ENCODE data around the gene LEKR1.
A peak's percentile ranks its signal among the peaks of the same experiment; 100 is the strongest.
"Not testable (repeated sequence)": the region's sequence is repeated elsewhere in the genome, so short reads cannot be mapped to it uniquely, and the experiment has no call there.

Gene LEKR1

GRCh38 chr3:156826144-156826895 lies at the start of gene LEKR1:
Gene LEKR1, plus strand, starts transcription at chr3:156826353. Its CDS starts 2,977 bp downstream, at chr3:156829330.
- DNase-seq (ENCODE audit: low read depth in 2 of 2): peak; percentile 51 to 66

DNA sequence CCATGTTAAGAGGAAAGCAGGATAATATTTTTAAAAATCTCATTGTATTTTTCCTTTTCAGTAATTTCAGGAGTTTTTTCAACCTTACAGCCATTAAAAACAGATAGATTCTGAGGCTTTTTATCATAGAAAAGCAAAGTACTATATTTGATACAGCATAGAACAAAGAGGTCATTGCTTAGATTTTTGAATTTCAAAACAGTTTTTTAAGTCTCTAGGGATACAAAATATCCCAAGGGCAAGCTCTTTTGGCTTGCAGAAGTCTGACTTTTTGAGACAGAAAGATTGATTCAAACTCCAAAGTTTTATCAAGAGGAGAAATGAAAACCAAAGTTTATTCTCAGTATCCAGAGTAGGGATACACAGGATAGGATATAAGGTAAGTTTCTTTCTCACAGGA lies 49.3 kb upstream of the LEKR1 start:
- DNase-seq (ENCODE audit: low read depth in 2 of 2): no peak

- DNase-seq (ENCODE audit: low read depth in 2 of 2): no peak
Measured at GRCh38 chr3:156781310-156782230, 44.6 kb upstream of the LEKR1 start.

- DNase-seq (ENCODE audit: low read depth in 2 of 2): no peak
Measured at GRCh38 chr3:156782319-156782718, 43.8 kb upstream of the LEKR1 start.

DNA sequence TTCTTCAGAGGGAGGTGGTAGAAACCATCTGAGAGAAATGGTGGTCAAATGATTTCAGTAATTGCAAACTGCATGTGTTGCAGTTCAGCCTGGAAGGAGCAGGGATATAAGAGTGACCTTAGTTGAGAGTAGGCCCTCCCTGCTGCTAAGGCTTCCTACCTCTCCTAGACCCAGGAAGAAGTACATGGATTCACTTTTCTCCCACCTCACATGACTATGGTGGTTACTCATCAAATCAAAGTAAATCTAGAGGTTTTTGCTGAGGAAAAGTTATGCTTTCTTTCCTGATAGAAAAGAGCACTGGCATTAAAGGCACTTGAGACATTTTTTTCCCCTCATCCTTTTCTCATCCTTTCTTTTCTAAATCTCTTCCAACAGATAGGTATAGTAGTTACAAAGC lies 43.2 kb upstream of the LEKR1 start:
- DNase-seq (ENCODE audit: low read depth in 2 of 2): no peak

DNA sequence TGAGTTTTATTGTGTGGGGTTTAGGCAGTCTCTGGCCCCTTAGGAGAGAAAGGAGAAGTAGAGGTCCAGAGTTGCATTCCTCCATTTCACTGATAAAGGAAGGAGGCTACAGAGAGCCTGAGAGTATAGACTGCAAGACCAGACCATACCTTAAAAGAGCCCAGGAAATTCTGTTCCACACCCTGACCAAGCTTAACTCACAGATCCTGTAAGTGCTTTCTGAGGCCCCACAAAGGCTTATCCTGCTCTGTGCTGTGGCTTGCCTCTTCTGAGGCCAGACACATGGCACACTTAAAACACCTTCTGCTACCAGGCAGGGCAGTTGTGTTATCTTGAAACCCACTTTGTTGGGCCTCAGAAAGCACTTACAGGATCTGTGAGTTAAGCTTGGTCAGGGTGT lies 39.2 kb upstream of the LEKR1 start:
- no peak for DNase-seq (ENCODE audit: low read depth in 2 of 2)

DNA sequence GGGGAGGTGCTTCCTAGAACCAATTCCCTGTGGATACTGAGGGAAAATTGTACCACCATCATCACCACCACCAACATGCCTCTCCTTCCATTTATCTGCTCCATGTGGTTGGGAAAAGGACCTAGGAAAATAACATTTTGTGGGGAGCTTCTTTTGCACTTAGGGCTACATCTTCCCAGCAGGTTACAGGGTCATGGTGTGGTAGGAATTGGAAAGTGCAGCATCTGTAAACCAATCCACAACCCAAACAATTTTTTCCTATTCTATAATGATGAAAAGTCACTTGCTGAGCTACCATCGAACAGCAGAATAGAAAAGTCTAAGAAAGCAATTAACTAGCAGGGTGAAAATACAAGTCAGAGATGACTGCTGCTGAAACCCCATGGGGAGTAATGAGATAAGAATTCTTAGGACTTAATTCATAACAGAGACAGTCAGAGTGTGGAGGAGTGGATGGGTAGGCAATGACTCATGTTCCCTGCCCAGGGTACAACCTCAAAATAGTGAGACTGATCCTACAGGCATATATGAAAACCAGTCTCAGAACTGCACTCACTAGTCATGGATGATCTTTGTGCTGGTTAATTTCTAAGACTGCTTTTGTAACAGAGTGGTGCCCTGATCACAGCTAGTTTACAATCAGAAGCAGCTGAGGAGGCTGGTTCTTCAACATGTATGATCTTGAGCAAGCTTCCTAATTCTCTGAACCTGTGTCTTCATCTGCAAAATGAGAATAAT lies 38.1 kb upstream of the LEKR1 start:
- peak in 1 of 2 donors; percentile 1 for DNase-seq (ENCODE audit: low read depth in 2 of 2)

GRCh38 chr3:156788846-156789245 lies 37.3 kb upstream of the LEKR1 start:
- no peak for DNase-seq (ENCODE audit: low read depth in 2 of 2)

GRCh38 chr3:156790156-156790555 lies 36.0 kb upstream of the LEKR1 start:
- DNase-seq (ENCODE audit: low read depth in 2 of 2): no peak

DNA sequence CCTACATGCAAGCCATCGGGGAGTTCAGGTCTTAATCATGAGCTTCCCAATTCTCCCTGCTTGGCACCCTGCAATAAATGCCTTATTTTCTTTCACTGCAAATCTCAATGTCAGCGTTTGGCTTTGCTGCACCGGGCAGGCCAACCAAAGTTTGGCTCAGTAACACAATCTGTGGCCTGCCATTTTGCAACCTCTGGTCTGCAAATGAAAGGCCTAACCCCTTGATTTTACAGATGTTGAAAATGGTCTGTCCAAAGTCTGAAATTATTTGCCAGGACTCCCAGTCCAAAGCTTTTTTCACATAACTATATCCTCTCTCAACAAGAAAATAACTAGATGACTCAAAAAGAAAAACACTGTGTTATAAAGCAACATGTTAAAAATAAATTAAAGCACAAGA lies 34.0 kb upstream of the LEKR1 start:
- DNase-seq (ENCODE audit: low read depth in 2 of 2): no peak

- no peak for DNase-seq (ENCODE audit: low read depth in 2 of 2)
Measured at GRCh38 chr3:156792536-156792935, 33.6 kb upstream of the LEKR1 start.

DNA sequence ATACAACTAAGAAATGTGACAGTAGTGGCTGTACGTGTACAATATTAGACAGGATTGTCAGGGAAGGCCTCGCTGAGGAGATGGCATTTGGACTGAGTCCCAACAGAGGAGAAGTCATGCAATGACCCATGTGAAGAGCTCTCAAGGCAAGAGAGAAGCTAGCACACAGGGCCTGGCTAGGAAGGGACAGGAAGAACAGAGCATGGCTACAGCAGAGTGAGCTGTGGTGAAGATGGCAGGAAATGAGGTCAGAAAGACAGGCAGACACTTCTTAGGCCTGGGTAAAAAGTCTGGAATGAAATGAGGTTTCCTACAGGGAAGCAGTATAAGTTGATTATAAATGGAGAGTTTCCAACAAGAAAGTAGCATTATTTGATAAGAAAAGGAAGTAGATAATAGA lies 33.2 kb upstream of the LEKR1 start:
- no peak for DNase-seq (ENCODE audit: low read depth in 2 of 2)

- DNase-seq (ENCODE audit: low read depth in 2 of 2): no peak
Measured at GRCh38 chr3:156793400-156793799, 32.8 kb upstream of the LEKR1 start.

GRCh38 chr3:156793851-156794250 lies 32.3 kb upstream of the LEKR1 start:
- DNase-seq (ENCODE audit: low read depth in 2 of 2): no peak

GRCh38 chr3:156795890-156796481 lies 30.2 kb upstream of the LEKR1 start:
- DNase-seq (ENCODE audit: low read depth in 2 of 2): no peak

GRCh38 chr3:156797368-156797767 lies 28.8 kb upstream of the LEKR1 start:
- no peak for DNase-seq (ENCODE audit: low read depth in 2 of 2)

DNA sequence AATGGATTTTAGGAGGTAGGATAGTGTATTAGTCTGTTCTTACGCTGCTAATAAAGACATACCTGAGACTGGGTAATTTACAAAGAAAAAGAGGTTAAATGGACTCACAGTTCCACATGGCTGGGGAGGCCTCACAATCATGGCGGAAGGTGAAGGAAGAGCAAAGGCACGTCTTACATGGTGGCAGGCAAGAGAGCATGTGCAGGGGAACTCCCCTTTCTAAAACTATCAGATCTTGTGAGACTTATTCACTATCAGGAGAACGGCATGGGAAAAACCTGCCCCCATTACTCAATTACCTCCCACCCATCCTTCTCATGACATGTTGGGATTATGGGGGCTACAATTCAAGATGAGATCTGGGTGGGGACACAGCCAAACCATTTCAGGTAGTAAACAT lies 25.9 kb upstream of the LEKR1 start:
- DNase-seq (ENCODE audit: low read depth in 2 of 2): not testable (repeated sequence)

DNA sequence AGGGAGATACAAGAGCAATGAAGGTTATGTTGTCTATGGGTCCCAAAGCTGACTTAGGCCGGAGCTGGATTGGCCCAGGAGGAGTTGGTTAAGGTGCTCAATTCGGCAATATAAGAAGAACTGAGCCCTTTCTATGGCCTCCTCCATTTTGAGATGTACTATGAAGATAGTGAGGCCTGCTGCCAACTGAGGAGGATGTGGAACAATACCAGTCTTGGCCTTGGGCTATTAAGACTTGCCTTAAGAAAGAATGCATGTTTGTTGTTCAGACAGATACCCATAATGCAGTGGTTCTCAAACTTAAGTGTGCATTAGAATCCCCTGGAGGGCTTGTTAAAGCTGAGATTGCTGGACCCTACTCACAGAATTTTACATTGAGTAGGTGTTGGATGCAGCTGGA lies 24.4 kb upstream of the LEKR1 start:
- DNase-seq (ENCODE audit: low read depth in 2 of 2): no peak

GRCh38 chr3:156802821-156803606 lies 23.1 kb upstream of the LEKR1 start:
- no peak for DNase-seq (ENCODE audit: low read depth in 2 of 2)

GRCh38 chr3:156803952-156804741 lies 22.0 kb upstream of the LEKR1 start:
- DNase-seq (ENCODE audit: low read depth in 2 of 2): no peak

Measured in activated CD4-positive, alpha-beta T cell treated with anti-CD3 and anti-CD28 coated beads for 24 hours (primary cell).